ENCODE measurements around the gene PNPLA8.
A peak's percentile ranks its signal among the peaks of the same experiment; 100 is the strongest.
"Not testable (repeated sequence)": the region's sequence is repeated elsewhere in the genome, so short reads cannot be mapped to it uniquely, and the experiment has no call there.

The PNPLA8 gene

GRCh38 chr7:108525985-108526767 is at the start of gene PNPLA8:
Gene PNPLA8, minus strand, starts transcription at chr7:108526135. Its CDS starts 10,644 bp downstream, at chr7:108515491.
- DNase-seq: peak; percentile 100

- no peak for DNase-seq
Measured at GRCh38 chr7:108575156-108575555, 49.2 kb upstream of the PNPLA8 start.

- DNase-seq: no peak
Measured at GRCh38 chr7:108572480-108572879, 46.5 kb upstream of the PNPLA8 start.

GRCh38 chr7:108570146-108570755 is 44.3 kb upstream of the PNPLA8 start:
- DNase-seq: peak; percentile 86

- DNase-seq: peak; percentile 100
Measured at GRCh38 chr7:108569381-108570145, 43.6 kb upstream of the PNPLA8 start, which contains the start of the genes DNAJB9 and THAP5. Gene DNAJB9, plus strand, starts transcription at chr7:108569874. Its CDS starts 1,853 bp downstream, at chr7:108571727. Gene THAP5, minus strand, starts transcription at chr7:108569706. Its CDS starts 137 bp downstream, at chr7:108569569.

GRCh38 chr7:108568801-108569380 is 43.0 kb upstream of the PNPLA8 start:
- no peak for DNase-seq

- DNase-seq: no peak
Measured at GRCh38 chr7:108565987-108566386, 40.1 kb upstream of the PNPLA8 start.

- DNase-seq: no peak
Measured at GRCh38 chr7:108561047-108561619, 35.2 kb upstream of the PNPLA8 start.

- no peak for DNase-seq
Measured at GRCh38 chr7:108559253-108559652, 33.3 kb upstream of the PNPLA8 start.

GRCh38 chr7:108557617-108558016 is 31.7 kb upstream of the PNPLA8 start:
- DNase-seq: no peak

- no peak for DNase-seq
Measured at GRCh38 chr7:108557191-108557590, 31.3 kb upstream of the PNPLA8 start.

- not testable (repeated sequence) for DNase-seq
Measured at GRCh38 chr7:108556665-108557064, 30.7 kb upstream of the PNPLA8 start.

- peak; percentile 28 for DNase-seq
Measured at GRCh38 chr7:108548141-108548896, 22.4 kb upstream of the PNPLA8 start.

GRCh38 chr7:108541478-108541877 is 15.5 kb upstream of the PNPLA8 start:
- DNase-seq: no peak

- DNase-seq: not testable (repeated sequence)
Measured at GRCh38 chr7:108538685-108539084, 12.8 kb upstream of the PNPLA8 start.

- DNase-seq: not testable (repeated sequence)
Measured at GRCh38 chr7:108538236-108538635, 12.3 kb upstream of the PNPLA8 start.

- no peak for DNase-seq
Measured at GRCh38 chr7:108537229-108537628, 11.3 kb upstream of the PNPLA8 start.

GRCh38 chr7:108535744-108536143 is 9.8 kb upstream of the PNPLA8 start:
- DNase-seq: no peak

- no peak for DNase-seq
Measured at GRCh38 chr7:108535257-108535656, 9.3 kb upstream of the PNPLA8 start.

GRCh38 chr7:108533712-108534111 is 7.8 kb upstream of the PNPLA8 start:
- DNase-seq: no peak

- no peak for DNase-seq
Measured at GRCh38 chr7:108529341-108529740, 3.4 kb upstream of the PNPLA8 start.

GRCh38 chr7:108528183-108528712 is 2.3 kb upstream of the PNPLA8 start:
- peak; percentile 22 for DNase-seq
